Heart right ventricle (tissue), 16 donors: ENCODE measurements around the gene TOMM5. TPM values are rescaled to one million over a fixed set of nuclear protein-coding genes. Genes with fewer than 3 reads are reported as not detected.

ENCODE experiments used
- ATAC-seq, 8 donors: fragments of 200-7000 bp; cut with Tn5 transposase; one replicate each; pipeline ENCODE4 v1.9.1; 2020; ENCODE audit warnings: mild to moderate bottlenecking in 8 of 8, moderate library complexity in 8 of 8, moderate number of reproducible peaks in 1 of 8
- DNase-seq, 2 donors: peaks; one replicate each; pipeline ENCODE4 v3.0.0-alpha.2; 2020
- H3K27ac ChIP-seq, 10 donors: fragments of 200-600 bp; sonication (generic) in 2 of 10; one replicate each; pipeline versions ENCODE4 v1.5.0 to v1.8.0; 2020 to 2022; ENCODE audit warnings: mild to moderate bottlenecking in 3 of 10
- H3K27me3 ChIP-seq, 7 donors: fragments of 200-600 bp; one replicate each; pipeline ENCODE4 v1.8.0; 2021 to 2022; ENCODE audit warnings: mild to moderate bottlenecking in 2 of 7
- H3K36me3 ChIP-seq, 9 donors: fragments of 200-600 bp; sonication (generic) in 1 of 9; one replicate each; pipeline versions ENCODE4 v1.5.0 to v1.8.0; 2020 to 2022; ENCODE audit warnings: mild to moderate bottlenecking in 2 of 9
- H3K4me1 ChIP-seq, 9 donors: fragments of 200-600 bp; sonication (generic) in 1 of 9; one replicate each; pipeline versions ENCODE4 v1.5.0 to v1.8.0; 2020 to 2022; ENCODE audit warnings: mild to moderate bottlenecking in 4 of 9
- H3K4me3 ChIP-seq, 10 donors: fragments of 200-600 bp; sonication (generic) in 2 of 10; one replicate each; pipeline versions ENCODE4 v1.5.0 to v1.8.0; 2020 to 2022; ENCODE audit warnings: mild to moderate bottlenecking in 7 of 10, moderate library complexity in 2 of 10
- H3K9me3 ChIP-seq, 11 donors: fragments of 200-600 bp in 10 of 11; sonication (generic) in 2 of 11; one replicate each; pipeline versions ENCODE4 v1.5.0 to v1.8.0; 2013 to 2022; ENCODE audit warnings: mild to moderate bottlenecking in 2 of 11, control low read depth in 1 of 11, moderate library complexity in 1 of 11
- WGBS, 2 donors: extraction: QIAGEN DNeasy Blood & Tissue Kit; methylation state at CpG; one replicate each; pipeline ENCODE4 v1.1.7; 2013; ENCODE audit warnings: inconsistent platforms in 1 of 2; 5-methylcytosine and 5-hydroxymethylcytosine counted together
- intact Hi-C, 10 donors: fragments of 100-400 bp; cut with DNase I; formaldehyde crosslinking; loops; one replicate each; pipeline versions ENCODE4 v1.11.1 to v1.14.2; 2022
- polyA plus RNA-seq, 2 donors: library from polyadenylated mRNA; stranded (reverse); fragments of 200-250 nt; gene quantifications; one replicate each; pipeline ENCODE4 v1.2.3, GENCODE V29; 2013
- total RNA-seq, 10 donors: library from RNA; stranded (reverse); fragmentation: NEBNext Ultra II Directional in 3 of 10; extraction: Animal tissue kit (Norgen Biotek cat#: 25700) in 3 of 10; gene quantifications; one replicate each; pipeline versions ENCODE4 v1.2.1 to v1.2.4, GENCODE V29; 2021 to 2023
- TF ChIP-seq, protein P1 (sequence below), 9 donors: fragments of 200-600 bp; sonication (generic) in 2 of 9; IDR thresholded peaks; one replicate each; pipeline versions ENCODE4 v1.5.0 to v1.8.0; 2021 to 2022; ENCODE audit warnings: antibody characterized with exemption in 9 of 9, mild to moderate bottlenecking in 5 of 9, moderate library complexity in 1 of 9
- donor health status: Arrhythmogenic right ventricular cardiomyopathy.
- donor health status: ischemic (EF 13 %, LVEDD 7.1; RV severe dilation, severe dysfunction).
- donor health status: healthy with polysubstance abuse.
- donor health status: DM: no; HTN: yes; CAD: no.
- donor health status: DM: no; HTN: no; CAD: no.
- donor health status: ischemic (EF 25% LVEDD 6.9; RV normal size, moderate dysfunction).
- donor health status: ischemic (EF 25% LVEDD 5.7; RV mildly dilated, moderate dysfunction).
- donor health status: healthy.
- donor health status: DM: yes; HTN: yes; CAD: no.
- donor health status: Ischemic cardiomyopathy.
- donor health status: ischemic (EF 35%, LVEDD 5.7; RV mildly dilated, moderate dysfunction).
- donor health status: nonischemic (EF 11% LVEDD 7.7; RV severe dilation, severe dysfunction).
- donor health status: DM: yes; HTN: yes; CAD: no.
- donor health status: PGD.
- donor health status: ischemic (EF 29% LVEDD 5.4; RV normal size, mild dysfunction).
- donor health status: nonischemic (EF 23%, LVEDD 6.1; RV moderate dilation, normal function).

TOMM5 gene
- total and polyA plus RNA-seq, 12 donors = 45.7 to 145 (median 52.8) TPM

DNA sequence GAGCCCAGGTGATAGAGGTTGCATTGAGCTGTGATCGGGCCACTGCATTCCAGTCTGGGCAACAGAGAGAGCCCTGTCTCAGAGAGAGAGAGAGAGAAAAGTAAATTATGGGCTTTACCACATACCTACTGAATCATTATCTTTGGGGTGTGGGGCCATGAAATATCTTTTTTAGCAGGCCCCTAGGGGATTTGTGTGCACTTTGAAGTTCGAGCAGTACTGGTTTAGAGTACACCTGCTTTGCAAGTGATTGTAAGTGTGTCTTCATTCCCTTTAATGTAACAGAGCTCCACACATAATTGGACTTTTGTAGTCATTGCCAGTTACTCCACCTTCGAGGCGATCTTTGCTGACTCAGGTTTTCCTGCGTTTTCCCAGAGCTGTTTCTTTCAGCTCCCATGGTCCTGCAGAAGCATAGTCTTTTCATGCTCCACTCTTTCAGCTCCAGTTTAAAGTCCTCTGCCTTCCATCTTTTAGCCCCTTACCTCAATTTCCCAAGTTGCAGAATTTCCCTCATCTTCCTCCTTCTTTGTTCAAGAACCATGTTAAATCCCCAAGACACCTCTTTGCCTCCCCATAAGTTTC is 34.4 kb upstream of the TOMM5 start:
- Histone ChIP-seq H3K27me3 (no peaks in the 10 kb centered on the region), H3K4me1 (no peaks in the 10 kb centered on the region), H3K9me3 (no peaks in the 10 kb centered on the region), H3K27ac (no peak overlapping the region), H3K36me3 (no peaks in the 10 kb centered on the region), H3K4me3 (no peak overlapping the region)
- TF ChIP-seq, protein P1, sequence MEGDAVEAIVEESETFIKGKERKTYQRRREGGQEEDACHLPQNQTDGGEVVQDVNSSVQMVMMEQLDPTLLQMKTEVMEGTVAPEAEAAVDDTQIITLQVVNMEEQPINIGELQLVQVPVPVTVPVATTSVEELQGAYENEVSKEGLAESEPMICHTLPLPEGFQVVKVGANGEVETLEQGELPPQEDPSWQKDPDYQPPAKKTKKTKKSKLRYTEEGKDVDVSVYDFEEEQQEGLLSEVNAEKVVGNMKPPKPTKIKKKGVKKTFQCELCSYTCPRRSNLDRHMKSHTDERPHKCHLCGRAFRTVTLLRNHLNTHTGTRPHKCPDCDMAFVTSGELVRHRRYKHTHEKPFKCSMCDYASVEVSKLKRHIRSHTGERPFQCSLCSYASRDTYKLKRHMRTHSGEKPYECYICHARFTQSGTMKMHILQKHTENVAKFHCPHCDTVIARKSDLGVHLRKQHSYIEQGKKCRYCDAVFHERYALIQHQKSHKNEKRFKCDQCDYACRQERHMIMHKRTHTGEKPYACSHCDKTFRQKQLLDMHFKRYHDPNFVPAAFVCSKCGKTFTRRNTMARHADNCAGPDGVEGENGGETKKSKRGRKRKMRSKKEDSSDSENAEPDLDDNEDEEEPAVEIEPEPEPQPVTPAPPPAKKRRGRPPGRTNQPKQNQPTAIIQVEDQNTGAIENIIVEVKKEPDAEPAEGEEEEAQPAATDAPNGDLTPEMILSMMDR (IDR thresholded peaks at IDR 0.05) = no peak
- intact Hi-C loops = no loop called here
- 56 to 73% methylated on average over 5 of the region's 5 CpGs for WGBS, 2 donors
- DNase-seq = no peak
- ATAC-seq = no peak

DNA sequence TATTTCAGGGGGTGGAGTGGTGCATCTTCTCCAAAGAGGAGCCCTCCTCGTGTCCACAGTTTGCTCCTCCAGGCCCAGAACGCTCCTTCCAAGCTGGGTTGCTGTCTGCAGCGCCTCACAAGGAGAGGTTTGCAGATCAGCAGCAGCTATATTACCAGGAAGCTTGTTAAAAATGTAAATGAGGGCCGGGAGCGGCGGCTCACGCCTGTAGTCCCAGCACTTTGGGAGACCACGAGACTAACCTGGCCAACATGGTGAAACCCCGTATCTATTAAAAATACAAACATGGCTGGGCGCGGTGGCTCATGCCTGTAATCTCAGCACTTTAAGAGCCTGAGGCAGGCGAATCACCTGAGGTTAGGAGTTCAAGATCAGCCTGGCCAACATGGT is 33.4 kb upstream of the TOMM5 start:
- 87 to 89% methylated on average over 12 of the region's 12 CpGs for WGBS, 2 donors
- DNase-seq (no peak), ATAC-seq (no peak)
- Histone ChIP-seq H3K27ac (no peak overlapping the region), H3K4me3 (no peak overlapping the region), H3K9me3 (no peaks in the 10 kb centered on the region), H3K36me3 (no peaks in the 10 kb centered on the region), H3K27me3 (no peaks in the 10 kb centered on the region), H3K4me1 (no peaks in the 10 kb centered on the region)
- TF ChIP-seq, protein P1 (IDR thresholded peaks at IDR 0.05) = no peak
- intact Hi-C loops = no loop called here

DNA sequence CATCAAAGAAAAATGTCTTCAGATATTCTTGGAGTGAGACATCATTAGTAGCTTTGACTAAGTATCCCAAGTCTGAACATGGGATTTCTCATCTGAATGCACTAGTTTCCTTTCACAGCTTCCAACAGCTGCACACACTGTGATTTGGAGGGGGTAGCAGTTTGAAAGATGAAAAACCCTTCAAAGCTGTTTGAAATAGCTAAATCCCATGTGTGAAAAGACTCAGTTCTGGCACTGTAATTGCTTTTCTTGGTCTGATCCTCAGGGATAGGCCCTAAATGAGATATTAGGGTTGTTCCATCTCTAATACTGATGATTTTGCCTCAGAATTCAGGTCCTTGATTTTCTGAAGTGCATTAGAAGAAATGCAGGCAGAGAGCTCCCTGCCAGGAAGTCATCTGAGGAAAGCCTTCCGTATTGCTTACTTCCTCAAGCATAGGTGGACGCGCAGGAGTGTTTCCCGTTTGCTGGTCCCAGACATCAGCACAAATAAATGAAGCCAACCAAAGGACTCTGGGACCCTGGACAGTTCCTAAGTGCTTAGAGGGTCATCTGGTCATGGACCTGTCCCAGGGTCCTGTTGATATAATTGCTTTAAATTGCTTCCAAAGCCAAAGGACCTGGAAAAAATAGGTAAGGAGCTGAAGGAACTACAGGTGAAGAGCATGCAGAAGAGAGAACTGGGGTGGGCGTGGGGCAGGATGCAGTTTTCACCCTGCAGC is 32.8 kb upstream of the TOMM5 start:
- WGBS, 2 donors = 57 to 66% methylated on average over 5 of the region's 5 CpGs
- H3K27ac ChIP-seq = no peak overlapping the region
- no peak for ATAC-seq

DNA sequence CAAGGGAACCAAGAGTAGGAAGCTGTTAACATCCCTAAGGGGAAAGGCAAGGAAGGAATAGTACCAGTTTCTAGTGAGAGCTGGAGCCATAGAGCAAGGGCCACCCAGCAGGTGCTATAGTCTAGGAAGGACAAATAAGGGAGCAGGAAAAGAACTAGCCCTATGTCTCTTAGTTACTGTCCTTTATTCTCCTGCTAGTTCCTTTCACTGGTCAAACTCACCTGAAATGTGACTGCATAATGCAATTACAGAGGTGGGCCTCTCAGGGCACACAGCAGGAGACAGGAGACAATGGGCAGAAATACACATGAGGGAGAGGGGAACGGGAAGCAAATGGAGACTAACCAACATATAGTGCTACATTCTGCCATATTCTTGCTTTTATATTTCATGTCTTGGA is 31.7 kb upstream of the TOMM5 start:
- H3K4me1 ChIP-seq = no peaks in the 10 kb centered on the region
- H3K9me3 ChIP-seq = no peaks in the 10 kb centered on the region
- ATAC-seq (no peak), DNase-seq (no peak)
- H3K36me3 ChIP-seq = no peaks in the 10 kb centered on the region
- 76 to 90% methylated on average over 1 of the region's 1 CpG for WGBS, 2 donors
- H3K27ac ChIP-seq = no peak overlapping the region
- TF ChIP-seq, protein P1 (IDR thresholded peaks at IDR 0.05) = no peak
- no peak overlapping the region for H3K4me3 ChIP-seq
- H3K27me3 ChIP-seq = no peaks in the 10 kb centered on the region
- intact Hi-C loops = no loop called here

More for the DNA sequence above, 32.8 kb upstream of the TOMM5 start:
- Histone ChIP-seq H3K27me3 (no peaks in the 10 kb centered on the region), H3K4me3 (no peak overlapping the region), H3K9me3 (no peaks in the 10 kb centered on the region), H3K36me3 (no peaks in the 10 kb centered on the region), H3K4me1 (no peaks in the 10 kb centered on the region)
- TF ChIP-seq, protein P1 (IDR thresholded peaks at IDR 0.05) = no peak
- intact Hi-C loops = no loop called here
- no peak for DNase-seq
